ENCODE measurements around the gene MMP13. TPM values are rescaled to one million over a fixed set of nuclear protein-coding genes. Genes with fewer than 3 reads are reported as not detected.

Gene MMP13
- total and polyA plus RNA-seq, 9 of the 15 experiments (the other 6 are each of a cell fraction or from before 2014, with no cell fraction given) = not detected

GRCh38 chr11:102930451-102930850 lies 25.1 kb downstream of the MMP13 start:
- H3K9me1 ChIP-seq (ENCODE audit: control insufficient read depth, insufficient read depth, low read length) = no peaks in the 10 kb centered on the region
- TF ChIP-seq TAL1 (IDR thresholded peaks at IDR 0.05) (no peak), ZNF217 (CRISPR knock-in tag; IDR thresholded peaks at IDR 0.05) (no peak), ZNF41 (CRISPR knock-in tag; conservative IDR thresholded peaks at IDR 0.05) (no peak), ZNF263 (CRISPR knock-in tag; IDR thresholded peaks at IDR 0.05; ENCODE audit: borderline replicate concordance) (no peak), MCM5 (IDR thresholded peaks at IDR 0.05; ENCODE audit: low read depth) (no peak), HMG20A (CRISPR knock-in tag; conservative IDR thresholded peaks at IDR 0.05) (no peak), ARNT (IDR thresholded peaks at IDR 0.05) (no peak), HCFC1 (IDR thresholded peaks at IDR 0.05; ENCODE audit: low read depth, low read length) (no peak), NFIC (IDR thresholded peaks at IDR 0.05) (no peak), ZKSCAN1 (IDR thresholded peaks at IDR 0.05; ENCODE audit: low read depth, low read length) (no peak), L3MBTL2 (IDR thresholded peaks at IDR 0.05) (no peak), NFE2 (IDR thresholded peaks at IDR 0.05; ENCODE audit: low read depth) (no peak), ZNF212 (CRISPR knock-in tag; IDR thresholded peaks at IDR 0.05) (no peak), RCOR1 (IDR thresholded peaks at IDR 0.05; ENCODE audit: borderline replicate concordance in 1 of 2, low read depth in 2 of 2, low read length in 2 of 2) (no peak), SAFB2 (IDR thresholded peaks at IDR 0.05; ENCODE audit: borderline replicate concordance, low read depth, low read length, severe bottlenecking) (no peak), CREBBP (IDR thresholded peaks at IDR 0.05; ENCODE audit: low read depth, low read length) (no peak), TCF3 (CRISPR knock-in tag; IDR thresholded peaks at IDR 0.05) (no peak)
- TF ChIP-seq, protein P1, sequence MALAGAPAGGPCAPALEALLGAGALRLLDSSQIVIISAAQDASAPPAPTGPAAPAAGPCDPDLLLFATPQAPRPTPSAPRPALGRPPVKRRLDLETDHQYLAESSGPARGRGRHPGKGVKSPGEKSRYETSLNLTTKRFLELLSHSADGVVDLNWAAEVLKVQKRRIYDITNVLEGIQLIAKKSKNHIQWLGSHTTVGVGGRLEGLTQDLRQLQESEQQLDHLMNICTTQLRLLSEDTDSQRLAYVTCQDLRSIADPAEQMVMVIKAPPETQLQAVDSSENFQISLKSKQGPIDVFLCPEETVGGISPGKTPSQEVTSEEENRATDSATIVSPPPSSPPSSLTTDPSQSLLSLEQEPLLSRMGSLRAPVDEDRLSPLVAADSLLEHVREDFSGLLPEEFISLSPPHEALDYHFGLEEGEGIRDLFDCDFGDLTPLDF (CRISPR knock-in tag; IDR thresholded peaks at IDR 0.05) = no peak
- TF ChIP-seq, protein P2, sequence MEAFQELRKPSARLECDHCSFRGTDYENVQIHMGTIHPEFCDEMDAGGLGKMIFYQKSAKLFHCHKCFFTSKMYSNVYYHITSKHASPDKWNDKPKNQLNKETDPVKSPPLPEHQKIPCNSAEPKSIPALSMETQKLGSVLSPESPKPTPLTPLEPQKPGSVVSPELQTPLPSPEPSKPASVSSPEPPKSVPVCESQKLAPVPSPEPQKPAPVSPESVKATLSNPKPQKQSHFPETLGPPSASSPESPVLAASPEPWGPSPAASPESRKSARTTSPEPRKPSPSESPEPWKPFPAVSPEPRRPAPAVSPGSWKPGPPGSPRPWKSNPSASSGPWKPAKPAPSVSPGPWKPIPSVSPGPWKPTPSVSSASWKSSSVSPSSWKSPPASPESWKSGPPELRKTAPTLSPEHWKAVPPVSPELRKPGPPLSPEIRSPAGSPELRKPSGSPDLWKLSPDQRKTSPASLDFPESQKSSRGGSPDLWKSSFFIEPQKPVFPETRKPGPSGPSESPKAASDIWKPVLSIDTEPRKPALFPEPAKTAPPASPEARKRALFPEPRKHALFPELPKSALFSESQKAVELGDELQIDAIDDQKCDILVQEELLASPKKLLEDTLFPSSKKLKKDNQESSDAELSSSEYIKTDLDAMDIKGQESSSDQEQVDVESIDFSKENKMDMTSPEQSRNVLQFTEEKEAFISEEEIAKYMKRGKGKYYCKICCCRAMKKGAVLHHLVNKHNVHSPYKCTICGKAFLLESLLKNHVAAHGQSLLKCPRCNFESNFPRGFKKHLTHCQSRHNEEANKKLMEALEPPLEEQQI (IDR thresholded peaks at IDR 0.05) = no peak
- H3K4me1 ChIP-seq (replicated peaks in 1 of 2; ENCODE audit: control insufficient read depth in 2 of 2, insufficient read depth in 2 of 2, low read length in 2 of 2) = no peaks in the 10 kb centered on the region
- no peak overlapping the region for H3K4me2 ChIP-seq (ENCODE audit: insufficient read depth, low read length)
- H3K79me2 ChIP-seq (ENCODE audit: control insufficient read depth, insufficient read depth, low read length) = no peaks in the 10 kb centered on the region
- CTCF ChIA-PET (ENCODE audit: low intra/inter-chr PET ratio) = no interaction called here
- in situ Hi-C loops (cut with MboI) = no loop called here
- no peaks in the 10 kb centered on the region for H3K27me3 ChIP-seq (ENCODE audit: control insufficient read depth in 2 of 2, insufficient read depth in 2 of 2, low read length in 2 of 2)
- FAIRE-seq = no peak
- no peaks in the 10 kb centered on the region for H4K20me1 ChIP-seq (replicated peaks; ENCODE audit: control insufficient read depth, insufficient read depth, low read length)
- H3K9ac ChIP-seq (ENCODE audit: insufficient read depth in 1 of 2, low read depth in 2 of 2, low read length in 2 of 2) = no peak overlapping the region
- intact Hi-C loops (cut with micrococcal nuclease) = no loop called here
- H3K36me3 ChIP-seq (ENCODE audit: control insufficient read depth, insufficient read depth, low read length) = no peaks in the 10 kb centered on the region
- H2AFZ ChIP-seq (ENCODE audit: low read depth, low read length) = no peak overlapping the region
- DNase-seq (ENCODE audit: extremely low read depth in 1 of 4, low spot score in 3 of 4) = no peak
- H3K27ac ChIP-seq (ENCODE audit: extremely low read depth, low read depth, low read length) = no peak overlapping the region
- POLR2A ChIA-PET = no interaction called here
- BruUV-seq (replicated peaks) = no TSS peak
- no peaks in the 10 kb centered on the region for H3K9me3 ChIP-seq (replicated peaks; ENCODE audit: control insufficient read depth, insufficient read depth, low read depth, low read length)
- no peak for ATAC-seq
- no peak overlapping the region for H3K4me3 ChIP-seq

All from K562 (cell line).